Heart right ventricle (tissue), 16 donors: ENCODE results near the gene NUP88. TPM values are rescaled to one million over a fixed set of nuclear protein-coding genes. Genes with fewer than 3 reads are reported as not detected.

ENCODE experiments used
- ATAC-seq, 8 donors: fragments of 200-7000 bp; cut with Tn5 transposase; one replicate each; pipeline ENCODE4 v1.9.1; 2020; ENCODE audit warnings: mild to moderate bottlenecking in 8 of 8, moderate library complexity in 8 of 8, moderate number of reproducible peaks in 1 of 8
- DNase-seq, 2 donors: peaks; one replicate each; pipeline ENCODE4 v3.0.0-alpha.2; 2020
- H3K27ac ChIP-seq, 10 donors: fragments of 200-600 bp; sonication (generic) in 2 of 10; one replicate each; pipeline versions ENCODE4 v1.5.0 to v1.8.0; 2020 to 2022; ENCODE audit warnings: mild to moderate bottlenecking in 3 of 10
- H3K27me3 ChIP-seq, 7 donors: fragments of 200-600 bp; one replicate each; pipeline ENCODE4 v1.8.0; 2021 to 2022; ENCODE audit warnings: mild to moderate bottlenecking in 2 of 7
- H3K36me3 ChIP-seq, 9 donors: fragments of 200-600 bp; sonication (generic) in 1 of 9; one replicate each; pipeline versions ENCODE4 v1.5.0 to v1.8.0; 2020 to 2022; ENCODE audit warnings: mild to moderate bottlenecking in 2 of 9
- H3K4me1 ChIP-seq, 9 donors: fragments of 200-600 bp; sonication (generic) in 1 of 9; one replicate each; pipeline versions ENCODE4 v1.5.0 to v1.8.0; 2020 to 2022; ENCODE audit warnings: mild to moderate bottlenecking in 4 of 9
- H3K4me3 ChIP-seq, 10 donors: fragments of 200-600 bp; sonication (generic) in 2 of 10; one replicate each; pipeline versions ENCODE4 v1.5.0 to v1.8.0; 2020 to 2022; ENCODE audit warnings: mild to moderate bottlenecking in 7 of 10, moderate library complexity in 2 of 10
- H3K9me3 ChIP-seq, 11 donors: fragments of 200-600 bp in 10 of 11; sonication (generic) in 2 of 11; one replicate each; pipeline versions ENCODE4 v1.5.0 to v1.8.0; 2013 to 2022; ENCODE audit warnings: mild to moderate bottlenecking in 2 of 11, control low read depth in 1 of 11, moderate library complexity in 1 of 11
- WGBS, 2 donors: extraction: QIAGEN DNeasy Blood & Tissue Kit; methylation state at CpG; one replicate each; pipeline ENCODE4 v1.1.7; 2013; ENCODE audit warnings: inconsistent platforms in 1 of 2; 5-methylcytosine and 5-hydroxymethylcytosine counted together
- intact Hi-C, 10 donors: fragments of 100-400 bp; cut with DNase I; formaldehyde crosslinking; loops; one replicate each; pipeline versions ENCODE4 v1.11.1 to v1.14.2; 2022
- polyA plus RNA-seq, 2 donors: library from polyadenylated mRNA; stranded (reverse); fragments of 200-250 nt; gene quantifications; one replicate each; pipeline ENCODE4 v1.2.3, GENCODE V29; 2013
- total RNA-seq, 10 donors: library from RNA; stranded (reverse); fragmentation: NEBNext Ultra II Directional in 3 of 10; extraction: Animal tissue kit (Norgen Biotek cat#: 25700) in 3 of 10; gene quantifications; one replicate each; pipeline versions ENCODE4 v1.2.1 to v1.2.4, GENCODE V29; 2021 to 2023
- TF ChIP-seq, protein P1 (sequence below), 9 donors: fragments of 200-600 bp; sonication (generic) in 2 of 9; IDR thresholded peaks; one replicate each; pipeline versions ENCODE4 v1.5.0 to v1.8.0; 2021 to 2022; ENCODE audit warnings: antibody characterized with exemption in 9 of 9, mild to moderate bottlenecking in 5 of 9, moderate library complexity in 1 of 9
- donor health status: Arrhythmogenic right ventricular cardiomyopathy.
- donor health status: ischemic (EF 13 %, LVEDD 7.1; RV severe dilation, severe dysfunction).
- donor health status: healthy with polysubstance abuse.
- donor health status: DM: no; HTN: yes; CAD: no.
- donor health status: DM: no; HTN: no; CAD: no.
- donor health status: ischemic (EF 25% LVEDD 6.9; RV normal size, moderate dysfunction).
- donor health status: ischemic (EF 25% LVEDD 5.7; RV mildly dilated, moderate dysfunction).
- donor health status: healthy.
- donor health status: DM: yes; HTN: yes; CAD: no.
- donor health status: Ischemic cardiomyopathy.
- donor health status: ischemic (EF 35%, LVEDD 5.7; RV mildly dilated, moderate dysfunction).
- donor health status: nonischemic (EF 11% LVEDD 7.7; RV severe dilation, severe dysfunction).
- donor health status: DM: yes; HTN: yes; CAD: no.
- donor health status: PGD.
- donor health status: ischemic (EF 29% LVEDD 5.4; RV normal size, mild dysfunction).
- donor health status: nonischemic (EF 23%, LVEDD 6.1; RV moderate dilation, normal function).

NUP88 gene
- total and polyA plus RNA-seq, 12 donors: 23.3 to 59.7 (median 35.5) TPM

- Histone ChIP-seq H3K4me3 (no peak overlapping the region), H3K9me3 (no peaks in the 10 kb centered on the region), H3K27ac (no peak overlapping the region), H3K4me1 (no peaks in the 10 kb centered on the region), H3K36me3 (peaks cover 0 to 99% (median 59%) of the 10 kb centered on the region in 9 donors), H3K27me3 (no peaks in the 10 kb centered on the region)
- TF ChIP-seq, protein P1, sequence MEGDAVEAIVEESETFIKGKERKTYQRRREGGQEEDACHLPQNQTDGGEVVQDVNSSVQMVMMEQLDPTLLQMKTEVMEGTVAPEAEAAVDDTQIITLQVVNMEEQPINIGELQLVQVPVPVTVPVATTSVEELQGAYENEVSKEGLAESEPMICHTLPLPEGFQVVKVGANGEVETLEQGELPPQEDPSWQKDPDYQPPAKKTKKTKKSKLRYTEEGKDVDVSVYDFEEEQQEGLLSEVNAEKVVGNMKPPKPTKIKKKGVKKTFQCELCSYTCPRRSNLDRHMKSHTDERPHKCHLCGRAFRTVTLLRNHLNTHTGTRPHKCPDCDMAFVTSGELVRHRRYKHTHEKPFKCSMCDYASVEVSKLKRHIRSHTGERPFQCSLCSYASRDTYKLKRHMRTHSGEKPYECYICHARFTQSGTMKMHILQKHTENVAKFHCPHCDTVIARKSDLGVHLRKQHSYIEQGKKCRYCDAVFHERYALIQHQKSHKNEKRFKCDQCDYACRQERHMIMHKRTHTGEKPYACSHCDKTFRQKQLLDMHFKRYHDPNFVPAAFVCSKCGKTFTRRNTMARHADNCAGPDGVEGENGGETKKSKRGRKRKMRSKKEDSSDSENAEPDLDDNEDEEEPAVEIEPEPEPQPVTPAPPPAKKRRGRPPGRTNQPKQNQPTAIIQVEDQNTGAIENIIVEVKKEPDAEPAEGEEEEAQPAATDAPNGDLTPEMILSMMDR (IDR thresholded peaks at IDR 0.05): no peak
- WGBS, 2 donors: 87 to 95% methylated on average over 6 of the region's 6 CpGs
- no peak for ATAC-seq
- DNase-seq: no peak
- intact Hi-C loops: no loop called here
Measured at GRCh38 chr17:5365831-5366230, 53.6 kb downstream of the NUP88 start.

- H3K36me3 ChIP-seq: peaks cover 0 to 99% (median 49%) of the 10 kb centered on the region in 9 donors
- no peaks in the 10 kb centered on the region for H3K9me3 ChIP-seq
- intact Hi-C loops: no loop called here
- no peaks in the 10 kb centered on the region for H3K27me3 ChIP-seq
- H3K4me1 ChIP-seq: no peaks in the 10 kb centered on the region
- DNase-seq (no peak), ATAC-seq (no peak)
- H3K27ac ChIP-seq: no peak overlapping the region
- no peak overlapping the region for H3K4me3 ChIP-seq
- TF ChIP-seq, protein P1 (IDR thresholded peaks at IDR 0.05): no peak
Measured at GRCh38 chr17:5364696-5365095, 54.8 kb downstream of the NUP88 start.

- WGBS, 2 donors: 96 to 98% methylated on average over 6 of the region's 6 CpGs
- ATAC-seq (no peak), DNase-seq (no peak)
- H3K4me3 ChIP-seq: no peak overlapping the region
- intact Hi-C loops: no loop called here
- H3K36me3 ChIP-seq: peaks cover 0 to 99% (median 45%) of the 10 kb centered on the region in 9 donors
- TF ChIP-seq, protein P1 (IDR thresholded peaks at IDR 0.05): no peak
- no peak overlapping the region for H3K27ac ChIP-seq
- H3K4me1 ChIP-seq: no peaks in the 10 kb centered on the region
- H3K27me3 ChIP-seq: no peaks in the 10 kb centered on the region
- no peaks in the 10 kb centered on the region for H3K9me3 ChIP-seq
Measured at GRCh38 chr17:5364156-5364555, 55.3 kb downstream of the NUP88 start.

DNA sequence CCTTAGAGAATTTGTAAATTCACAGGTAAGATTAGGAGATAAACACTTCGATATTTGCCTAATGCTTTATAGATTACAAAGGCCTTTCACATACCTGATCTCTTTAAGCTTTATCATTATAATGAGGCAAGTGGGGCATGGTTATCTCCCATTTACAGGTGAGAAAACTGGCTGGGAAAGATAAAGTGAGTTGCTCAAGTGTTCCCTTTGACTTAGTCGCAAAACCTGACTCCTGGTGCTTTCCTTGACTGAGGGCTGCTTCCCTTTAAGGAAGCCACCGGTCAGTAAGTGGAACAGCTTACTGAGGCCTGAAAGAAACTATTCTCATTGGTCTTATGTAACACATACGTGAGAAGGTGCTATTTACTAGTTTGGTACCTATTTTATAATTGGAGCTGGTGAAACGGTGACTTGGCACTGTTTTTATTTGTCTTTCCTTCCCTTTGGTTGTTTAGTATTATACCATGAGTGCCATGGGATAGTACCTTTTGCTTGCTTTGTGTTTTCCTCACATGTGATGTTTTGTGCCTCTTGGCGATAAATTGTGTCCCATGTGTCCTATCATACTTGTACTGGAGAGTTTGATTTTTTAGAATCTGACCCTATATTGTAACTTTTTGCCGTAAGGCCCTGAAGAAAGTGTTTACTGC lies 57.2 kb downstream of the NUP88 start:
- H3K27ac ChIP-seq: no peak overlapping the region
- H3K4me3 ChIP-seq: no peak overlapping the region
- TF ChIP-seq, protein P1 (IDR thresholded peaks at IDR 0.05): no peak
- intact Hi-C loops: no loop called here
- no peak for DNase-seq
- H3K36me3 ChIP-seq: peaks cover 0 to 99% (median 39%) of the 10 kb centered on the region in 9 donors
- H3K9me3 ChIP-seq: no peaks in the 10 kb centered on the region
- H3K4me1 ChIP-seq: no peaks in the 10 kb centered on the region
- WGBS, 2 donors: 69 to 75% methylated on average over 7 of the region's 7 CpGs
- no peaks in the 10 kb centered on the region for H3K27me3 ChIP-seq
- no peak for ATAC-seq
